ENCODE measurements around the gene JARID2. TPM values are rescaled to one million over a fixed set of nuclear protein-coding genes. Genes with fewer than 3 reads are reported as not detected.

Gene JARID2
- polyA plus RNA-seq, 1 donor (not counting 4 experiments of a cell fraction or from before 2014, with no cell fraction given), result 11.0 TPM

DNA sequence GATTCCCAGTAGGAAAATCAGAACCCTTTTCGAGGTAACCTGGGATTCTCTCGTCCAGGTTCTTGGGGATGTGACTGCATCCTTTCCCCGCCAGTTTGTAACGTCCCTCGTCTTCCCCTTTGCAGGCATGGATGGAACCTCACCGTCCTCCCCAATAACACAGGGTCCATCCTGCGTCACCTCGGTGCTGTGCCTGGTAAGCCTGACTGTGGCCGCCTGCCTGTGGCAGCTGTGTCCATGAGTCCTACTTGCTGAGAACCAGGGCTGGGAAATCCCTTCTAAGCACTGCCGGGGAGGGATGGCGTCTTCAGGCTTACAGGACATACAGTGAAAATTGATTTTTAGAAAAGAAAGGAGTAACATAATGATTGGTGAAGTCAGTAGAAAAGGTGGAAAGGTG lies 261.4 kb downstream of the JARID2 start:
- no peak for FAIRE-seq
- no peaks in the 10 kb centered on the region for H3K9me1 ChIP-seq (ENCODE audit: control insufficient read depth, extremely low read depth, insufficient read depth, low read length)
- H3K36me3 ChIP-seq (ENCODE audit: control insufficient read depth in 2 of 2, extremely low read depth in 1 of 2, insufficient read depth in 2 of 2, low read length in 2 of 2), result peaks cover 21 to 40% of the 10 kb centered on the region in 2 experiments
- H3K4me3 ChIP-seq (ENCODE audit: control insufficient read depth in 2 of 3, extremely low read depth in 1 of 3, insufficient read depth in 2 of 3, low read depth in 1 of 3, low read length in 3 of 3), result no peak overlapping the region
- dilution Hi-C loops (cut with MboI; ENCODE audit: extremely low pct_ligation_motif_present, low sequenced_read_pairs), result no loop called here
- H3K9me3 ChIP-seq (ENCODE audit: control insufficient read depth, low read depth, low read length), result no peaks in the 10 kb centered on the region
- no peak overlapping the region for H3K4me2 ChIP-seq (ENCODE audit: control insufficient read depth, extremely low read depth, insufficient read depth, low read depth, low read length)
- no peak overlapping the region for H3K9ac ChIP-seq (ENCODE audit: control insufficient read depth, extremely low read depth, insufficient read depth, low read length)
- H3K79me2 ChIP-seq (ENCODE audit: control insufficient read depth, insufficient read depth, low read length), result peaks cover 4% of the 10 kb centered on the region
- peaks cover 14% of the 10 kb centered on the region for H4K20me1 ChIP-seq (ENCODE audit: control insufficient read depth, extremely low read depth, insufficient read depth, low read length)
- no peak for DNase-seq (ENCODE audit: low read depth, low spot score)
- no peaks in the 10 kb centered on the region for H3K27me3 ChIP-seq (ENCODE audit: control insufficient read depth, extremely low read depth, insufficient read depth, low read length)
- H3K27ac ChIP-seq (ENCODE audit: control insufficient read depth, insufficient read depth, low read length), result no peak overlapping the region
- no peak overlapping the region for H2AFZ ChIP-seq (ENCODE audit: control insufficient read depth, low read length)
- H3K4me1 ChIP-seq (ENCODE audit: control insufficient read depth, extremely low read depth, insufficient read depth, low read length), result peaks cover 13% of the 10 kb centered on the region
- no peak for TF ChIP-seq EZH2 (IDR thresholded peaks at IDR 0.05; ENCODE audit: low read length)
- TF ChIP-seq, protein P1, sequence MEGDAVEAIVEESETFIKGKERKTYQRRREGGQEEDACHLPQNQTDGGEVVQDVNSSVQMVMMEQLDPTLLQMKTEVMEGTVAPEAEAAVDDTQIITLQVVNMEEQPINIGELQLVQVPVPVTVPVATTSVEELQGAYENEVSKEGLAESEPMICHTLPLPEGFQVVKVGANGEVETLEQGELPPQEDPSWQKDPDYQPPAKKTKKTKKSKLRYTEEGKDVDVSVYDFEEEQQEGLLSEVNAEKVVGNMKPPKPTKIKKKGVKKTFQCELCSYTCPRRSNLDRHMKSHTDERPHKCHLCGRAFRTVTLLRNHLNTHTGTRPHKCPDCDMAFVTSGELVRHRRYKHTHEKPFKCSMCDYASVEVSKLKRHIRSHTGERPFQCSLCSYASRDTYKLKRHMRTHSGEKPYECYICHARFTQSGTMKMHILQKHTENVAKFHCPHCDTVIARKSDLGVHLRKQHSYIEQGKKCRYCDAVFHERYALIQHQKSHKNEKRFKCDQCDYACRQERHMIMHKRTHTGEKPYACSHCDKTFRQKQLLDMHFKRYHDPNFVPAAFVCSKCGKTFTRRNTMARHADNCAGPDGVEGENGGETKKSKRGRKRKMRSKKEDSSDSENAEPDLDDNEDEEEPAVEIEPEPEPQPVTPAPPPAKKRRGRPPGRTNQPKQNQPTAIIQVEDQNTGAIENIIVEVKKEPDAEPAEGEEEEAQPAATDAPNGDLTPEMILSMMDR (optimal IDR thresholded peaks at IDR 0.05 in 1 of 3, IDR thresholded peaks at IDR 0.05 in 1 of 3, conservative IDR thresholded peaks at IDR 0.05 in 1 of 3; ENCODE audit: extremely low read depth in 1 of 3, insufficient read depth in 2 of 3, low read length in 3 of 3), result no peak

DNA sequence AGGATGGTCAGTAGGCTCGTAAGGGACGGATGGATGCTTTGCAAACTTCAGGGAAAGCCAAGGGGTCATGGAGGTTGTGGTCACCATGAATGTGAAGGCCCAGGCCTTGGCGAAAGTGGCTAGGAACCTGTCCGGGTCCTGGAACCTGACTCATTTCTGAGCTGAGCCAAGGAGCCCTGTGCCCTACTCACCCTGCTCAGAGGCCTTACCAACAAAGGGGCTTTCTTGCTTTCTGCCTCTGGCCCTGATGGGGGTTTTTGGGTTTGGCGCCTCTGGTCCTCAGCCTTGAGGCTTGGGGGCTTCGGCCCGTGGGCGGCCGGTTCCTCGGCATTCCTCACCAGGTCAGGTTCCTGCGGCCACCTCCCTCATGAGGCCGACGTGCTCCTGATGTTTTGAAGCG lies 261.9 kb downstream of the JARID2 start:
- Histone ChIP-seq H3K9me3 (ENCODE audit: control insufficient read depth, low read depth, low read length) (no peaks in the 10 kb centered on the region), H2AFZ (ENCODE audit: control insufficient read depth, low read length) (no peak overlapping the region), H3K4me2 (ENCODE audit: control insufficient read depth, extremely low read depth, insufficient read depth, low read depth, low read length) (no peak overlapping the region), H3K27ac (ENCODE audit: control insufficient read depth, insufficient read depth, low read length) (no peak overlapping the region), H4K20me1 (ENCODE audit: control insufficient read depth, extremely low read depth, insufficient read depth, low read length) (peaks cover 14% of the 10 kb centered on the region), H3K4me3 (ENCODE audit: control insufficient read depth in 2 of 3, extremely low read depth in 1 of 3, insufficient read depth in 2 of 3, low read depth in 1 of 3, low read length in 3 of 3) (no peak overlapping the region), H3K4me1 (ENCODE audit: control insufficient read depth, extremely low read depth, insufficient read depth, low read length) (peaks cover 13% of the 10 kb centered on the region), H3K9me1 (ENCODE audit: control insufficient read depth, extremely low read depth, insufficient read depth, low read length) (no peaks in the 10 kb centered on the region), H3K79me2 (ENCODE audit: control insufficient read depth, insufficient read depth, low read length) (peaks cover 4% of the 10 kb centered on the region), H3K9ac (ENCODE audit: control insufficient read depth, extremely low read depth, insufficient read depth, low read length) (no peak overlapping the region), H3K27me3 (ENCODE audit: control insufficient read depth, extremely low read depth, insufficient read depth, low read length) (no peaks in the 10 kb centered on the region), H3K36me3 (ENCODE audit: control insufficient read depth in 2 of 2, extremely low read depth in 1 of 2, insufficient read depth in 2 of 2, low read length in 2 of 2) (peaks cover 22 to 39% of the 10 kb centered on the region in 2 experiments)
- no peak for DNase-seq (ENCODE audit: low read depth, low spot score)
- FAIRE-seq, result no peak
- dilution Hi-C loops (cut with MboI; ENCODE audit: extremely low pct_ligation_motif_present, low sequenced_read_pairs), result no loop called here
- TF ChIP-seq EZH2 (IDR thresholded peaks at IDR 0.05; ENCODE audit: low read length), result no peak
- TF ChIP-seq, protein P1 (optimal IDR thresholded peaks at IDR 0.05 in 1 of 3, IDR thresholded peaks at IDR 0.05 in 1 of 3, conservative IDR thresholded peaks at IDR 0.05 in 1 of 3; ENCODE audit: extremely low read depth in 1 of 3, insufficient read depth in 2 of 3, low read length in 3 of 3), result no peak

Measured in keratinocyte (primary cell).